ENCODE data around the gene KDM1B. TPM values are rescaled to one million over a fixed set of nuclear protein-coding genes. Genes with fewer than 3 reads are reported as not detected.

Gene KDM1B
- total RNA-seq, 2 donors from 2014 or later: 8.7 to 15.5 TPM

- TF ChIP-seq CTCF (IDR thresholded peaks at IDR 0.05): peak; percentile 52 to 68
- Histone ChIP-seq H3K4me3 (peak within 1 kb of the TSS; percentile 80 to 87), H3K27ac (peak within 1 kb of the TSS; percentile 98 to 99), H3K36me3 (no peaks in the 10 kb centered on the region), H3K27me3 (no peaks in the 10 kb centered on the region), H3K4me1 (peaks cover 0 to 40% of the 10 kb centered on the region in 2 donors), H3K9me3 (no peaks in the 10 kb centered on the region)
- DNase-seq (ENCODE audit: low spot score): peak; percentile 85
These were observed 109.1 kb downstream of the KDM1B start, which contains the start of gene DEK for GRCh38 chr6:18264219-18264922. Gene DEK, minus strand, starts transcription at chr6:18264530. Its CDS starts 543 bp downstream, at chr6:18263987.

GRCh38 chr6:18264923-18265377, 109.7 kb downstream of the KDM1B start:
- Histone ChIP-seq H3K27me3 (no peaks in the 10 kb centered on the region), H3K9me3 (no peaks in the 10 kb centered on the region), H3K36me3 (no peaks in the 10 kb centered on the region), H3K27ac (peak overlapping the region; percentile 98 to 99), H3K4me3 (peak overlapping the region; percentile 80 to 87), H3K4me1 (peaks cover 0 to 35% of the 10 kb centered on the region in 2 donors)
- DNase-seq (ENCODE audit: low spot score): no peak
- TF ChIP-seq CTCF (IDR thresholded peaks at IDR 0.05): no peak

DNA sequence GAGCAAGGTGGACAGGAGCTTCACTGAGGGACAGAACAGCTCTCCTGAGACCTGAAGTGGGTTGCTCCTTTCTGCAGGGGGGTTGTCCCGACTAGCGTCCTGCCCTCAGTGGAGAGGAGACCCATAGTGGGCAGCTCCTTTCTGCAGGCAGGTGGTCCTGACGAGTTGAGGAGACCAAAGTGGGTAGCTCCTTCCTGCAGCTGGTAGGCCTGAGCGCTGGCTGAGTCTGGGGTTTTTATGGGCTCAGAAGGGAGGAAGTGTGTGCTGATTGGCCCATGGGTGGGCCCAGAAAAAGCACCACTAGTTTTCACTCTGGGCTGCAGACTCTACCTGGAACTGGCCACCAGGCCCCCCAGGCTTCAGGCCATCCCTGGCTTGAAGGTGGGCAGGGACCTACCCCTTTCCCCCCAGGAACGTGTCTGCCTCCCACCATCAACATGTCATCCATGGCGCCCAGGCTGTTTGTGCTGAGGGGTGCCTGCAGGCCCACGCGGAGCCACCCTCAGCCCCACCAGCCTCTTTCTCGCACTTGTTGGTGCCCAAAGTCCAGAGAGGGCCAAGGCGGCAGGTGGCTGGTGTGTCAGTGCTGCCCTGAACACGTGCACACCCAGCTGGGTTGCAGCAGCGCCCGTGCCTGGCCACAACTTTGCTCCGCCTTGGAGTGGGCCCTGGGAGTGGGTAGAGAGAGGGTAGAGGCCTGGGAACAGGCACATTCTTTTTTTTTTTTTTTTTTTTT, 110.7 kb downstream of the KDM1B start:
- H3K27me3 ChIP-seq: no peaks in the 10 kb centered on the region
- H3K36me3 ChIP-seq: no peaks in the 10 kb centered on the region
- H3K27ac ChIP-seq: no peak overlapping the region
- H3K4me3 ChIP-seq: no peak overlapping the region
- no peak for DNase-seq (ENCODE audit: low spot score)
- TF ChIP-seq CTCF (IDR thresholded peaks at IDR 0.05): no peak
- peaks cover 0 to 25% of the 10 kb centered on the region in 2 donors for H3K4me1 ChIP-seq
- no peaks in the 10 kb centered on the region for H3K9me3 ChIP-seq

DNA sequence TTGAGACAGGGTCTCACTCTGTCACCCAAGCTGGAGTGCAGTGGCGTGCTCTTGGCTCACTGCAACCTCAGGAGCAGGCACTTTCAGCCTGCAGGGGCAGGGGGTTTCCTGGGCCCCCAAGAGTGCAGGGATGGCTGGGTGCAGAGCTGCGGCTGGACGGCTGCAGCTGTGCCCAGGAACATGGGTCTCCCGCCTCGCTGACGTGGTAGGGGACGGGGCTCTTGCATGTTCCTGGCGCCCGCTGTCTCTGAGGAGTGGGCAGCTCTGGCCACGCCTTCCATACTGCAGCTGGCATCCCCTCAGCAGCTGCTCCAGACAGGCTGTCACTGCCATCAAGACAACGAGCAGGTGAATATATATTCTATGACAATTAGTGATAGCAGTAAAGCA, 111.3 kb downstream of the KDM1B start:
- Histone ChIP-seq H3K27me3 (no peaks in the 10 kb centered on the region), H3K4me3 (no peak overlapping the region), H3K9me3 (no peaks in the 10 kb centered on the region), H3K4me1 (peaks cover 0 to 20% of the 10 kb centered on the region in 2 donors), H3K27ac (no peak overlapping the region), H3K36me3 (no peaks in the 10 kb centered on the region)
- TF ChIP-seq CTCF (IDR thresholded peaks at IDR 0.05): no peak
- no peak for DNase-seq (ENCODE audit: low spot score)

GRCh38 chr6:18268066-18268465, 112.8 kb downstream of the KDM1B start:
- no peak overlapping the region for H3K27ac ChIP-seq
- no peaks in the 10 kb centered on the region for H3K9me3 ChIP-seq
- H3K27me3 ChIP-seq: no peaks in the 10 kb centered on the region
- no peak for TF ChIP-seq CTCF (IDR thresholded peaks at IDR 0.05)
- no peaks in the 10 kb centered on the region for H3K36me3 ChIP-seq
- no peak overlapping the region for H3K4me3 ChIP-seq
- peaks cover 0 to 5% of the 10 kb centered on the region in 2 donors for H3K4me1 ChIP-seq
- DNase-seq (ENCODE audit: low spot score): no peak
